HFFc6 (cell line): ENCODE results near the gene CELA3A. TPM values are rescaled to one million over a fixed set of nuclear protein-coding genes. Genes with fewer than 3 reads are reported as not detected.
A peak's percentile ranks its signal among the peaks of the same experiment; 100 is the strongest.

ENCODE experiments used
- DNase-seq: peaks from one replicate; pipeline ENCODE4 v3.0.0-alpha.2; 2018
- H3K27ac Mint-ChIP-seq: 2 replicates; pipeline ENCODE4 v1.8.0; 2020; ENCODE audit warnings: mild to moderate bottlenecking, mixed read lengths
- H3K27me3 Mint-ChIP-seq: 2 replicates; pipeline ENCODE4 v1.8.0; 2021; ENCODE audit warnings: mild to moderate bottlenecking, moderate library complexity, mixed read lengths; ENCODE audit not compliant: insufficient read depth
- H3K36me3 Mint-ChIP-seq: 2 replicates; pipeline ENCODE4 v1.8.0; 2021; ENCODE audit warnings: low read depth, mixed read lengths
- H3K4me1 Mint-ChIP-seq: 2 replicates; pipeline ENCODE4 v1.8.0; 2020; ENCODE audit warnings: low read depth, mixed read lengths
- H3K4me3 Mint-ChIP-seq: 2 replicates; pipeline ENCODE4 v1.8.0; 2020; ENCODE audit warnings: mild to moderate bottlenecking, moderate library complexity, mixed read lengths
- H3K9me3 Mint-ChIP-seq: 2 replicates; pipeline ENCODE4 v1.8.0; 2020; ENCODE audit warnings: mild to moderate bottlenecking, mixed read lengths
- CTCF ChIP-seq: fragments of 200-600 bp; sonication (generic); IDR thresholded peaks from 2 replicates; pipeline ENCODE4 v1.5.0; 2021; ENCODE audit warnings: antibody characterized with exemption, mild to moderate bottlenecking
- total RNA-seq, 6 experiments: library from RNA; stranded (reverse); fragmentation: NEBNext Ultra II Directional; extraction: Animal tissue kit (Norgen Biotek cat#: 25700); gene quantifications; 2 replicates in 1 of 6; 3 replicates in 5 of 6; pipeline ENCODE4 v1.2.3, GENCODE V29; 2021

CELA3A gene
- total RNA-seq, 6 experiments from 2014 or later = not detected

- peaks cover 50% of the 10 kb centered on the region for H3K4me1 Mint-ChIP-seq
These were observed 55.5 kb downstream of the CELA3A start for GRCh38 chr1:22056936-22057335.

GRCh38 chr1:22057861-22058260 lies 56.4 kb downstream of the CELA3A start:
- peaks cover 59% of the 10 kb centered on the region for H3K4me1 Mint-ChIP-seq
- H3K4me3 Mint-ChIP-seq = no peak overlapping the region; the same call in 1 of the 2 replicates
- H3K9me3 Mint-ChIP-seq = no peaks in the 10 kb centered on the region
- no peak for DNase-seq
- H3K27me3 Mint-ChIP-seq = peaks cover 10% of the 10 kb centered on the region
- TF ChIP-seq CTCF = no peak
- H3K27ac Mint-ChIP-seq = no peak overlapping the region
- H3K36me3 Mint-ChIP-seq = peaks cover 33% of the 10 kb centered on the region

More at GRCh38 chr1:22056936-22057335, 55.5 kb downstream of the CELA3A start:
- H3K27ac Mint-ChIP-seq = peak overlapping the region; percentile 21; the same call in 1 of the 2 replicates
- no peak for DNase-seq
- H3K4me3 Mint-ChIP-seq = peak overlapping the region; percentile 51
- TF ChIP-seq CTCF = no peak
- peaks cover 8% of the 10 kb centered on the region for H3K27me3 Mint-ChIP-seq
- no peaks in the 10 kb centered on the region for H3K9me3 Mint-ChIP-seq
- H3K36me3 Mint-ChIP-seq = peaks cover 30% of the 10 kb centered on the region

Other genes with a start within 250 kb of the CELA3A start
- gene USP48, start 218.5 kb upstream of the CELA3A start, total RNA-seq = 10 to 100 TPM; 45.0 to 54.2 (median 51.1) TPM
- gene LDLRAD2, start 189.4 kb upstream of the CELA3A start, total RNA-seq = under 1 TPM in 1 of 6 experiments, not detected in 5; 0.14 TPM
- gene HSPG2, start 64.3 kb upstream of the CELA3A start, total RNA-seq = 100 to 1,000 TPM; 275 to 430 (median 297) TPM
- not detected for gene CELA3B, start 24.6 kb upstream of the CELA3A start, total RNA-seq
- 100 to 1,000 TPM; 273 to 298 (median 280) TPM for gene CDC42, start 51.1 kb downstream of the CELA3A start, total RNA-seq
- gene WNT4, start 141.4 kb downstream of the CELA3A start, total RNA-seq = not detected